SU-DHL-6 (cell line): ENCODE results near the gene GRIA3.

ENCODE experiments used
- CTCF ChIP-seq: fragments of 200-600 bp; sonication (generic); IDR thresholded peaks from one replicate; pipeline ENCODE4 v1.5.1; 2017; ENCODE audit warnings: antibody characterized with exemption, mild to moderate bottlenecking, low read length, moderate library complexity; ENCODE audit not compliant: insufficient read depth, poor library complexity, severe bottlenecking
- EZH2phosphoT487 ChIP-seq: fragments of 200-600 bp; sonication (generic), shearing (Covaris generic); conservative IDR thresholded peaks from 2 replicates; pipeline ENCODE4 v1.6.1; 2018; ENCODE audit warnings: mild to moderate bottlenecking, antibody characterized with exemption, low read length, moderate library complexity, mixed read lengths

- no peak for TF ChIP-seq CTCF
- TF ChIP-seq EZH2phosphoT487: no peak
Observed at GRCh38 chrX:123447506-123447905, 263.4 kb downstream of the GRIA3 start.
